Adipose tissue (tissue), 3 donors: ENCODE results near the gene GALNT9. TPM values are rescaled to one million over a fixed set of nuclear protein-coding genes. Genes with fewer than 3 reads are reported as not detected.

Source experiments
- H3K27ac ChIP-seq: one replicate; pipeline ENCODE4 v1.5.1; 2013; ENCODE audit warnings: low read depth, low read length
- WGBS, 3 donors: extraction: QIAGEN DNeasy Blood & Tissue Kit; methylation state at CpG; one replicate each; pipeline ENCODE4 v1.1.7; 2013; 5-methylcytosine and 5-hydroxymethylcytosine counted together
- polyA plus RNA-seq, 3 donors: library from polyadenylated mRNA; stranded (reverse); fragments of 200-250 nt; gene quantifications; one replicate each; pipeline ENCODE4 v1.2.3, GENCODE V29; 2013
- donor health status: healthy with polysubstance abuse.
- donor health status: Bipolar disorder and iron deficiency.
- donor health status: healthy.

The GALNT9 gene
- polyA plus RNA-seq, 3 donors, result 0.03 to 1.1 (median 1.0) TPM

GRCh38 chr12:132179431-132180362 is 149.7 kb downstream of the GALNT9 start:
- 76 to 81% (median 78%) methylated on average over 19 of the region's 19 CpGs for WGBS, 3 donors
- no peak overlapping the region for H3K27ac ChIP-seq

- no peak overlapping the region for H3K27ac ChIP-seq
- WGBS, 3 donors, result 53 to 63% (median 58%) methylated on average over 39 of the region's 39 CpGs
These were observed 150.5 kb downstream of the GALNT9 start for GRCh38 chr12:132178801-132179401.

GRCh38 chr12:132178316-132178715 is 151.1 kb downstream of the GALNT9 start:
- no peak overlapping the region for H3K27ac ChIP-seq
- 16 to 45% (median 18%) methylated on average over 8 of the region's 8 CpGs for WGBS, 3 donors

- 69 to 77% (median 73%) methylated on average over 25 of the region's 25 CpGs for WGBS, 3 donors
- H3K27ac ChIP-seq, result no peak overlapping the region
These were observed 152.4 kb downstream of the GALNT9 start for GRCh38 chr12:132176920-132177551.

- WGBS, 3 donors, result 61 to 67% (median 64%) methylated on average over 19 of the region's 19 CpGs
- H3K27ac ChIP-seq, result no peak overlapping the region
These were observed 152.9 kb downstream of the GALNT9 start for GRCh38 chr12:132176385-132176919.

GRCh38 chr12:132175496-132176384 is 153.6 kb downstream of the GALNT9 start:
- 61 to 69% (median 66%) methylated on average over 30 to 35 of the region's 35 CpGs for WGBS, 3 donors
- no peak overlapping the region for H3K27ac ChIP-seq

GRCh38 chr12:132174839-132175490 is 154.4 kb downstream of the GALNT9 start:
- 45 to 74% (median 73%) methylated on average over 23 to 25 of the region's 25 CpGs for WGBS, 3 donors

GRCh38 chr12:132174015-132174838 is 155.2 kb downstream of the GALNT9 start:
- 75 to 82% (median 77%) methylated on average over 26 to 30 of the region's 30 CpGs for WGBS, 3 donors
- no peak overlapping the region for H3K27ac ChIP-seq

More at GRCh38 chr12:132174839-132175490, 154.4 kb downstream of the GALNT9 start:
- H3K27ac ChIP-seq, result no peak overlapping the region

- no peak overlapping the region for H3K27ac ChIP-seq
- 56 to 60% (median 59%) methylated on average over 35 of the region's 35 CpGs for WGBS, 3 donors
These were observed 156.0 kb downstream of the GALNT9 start for GRCh38 chr12:132173135-132174014.

- no peak overlapping the region for H3K27ac ChIP-seq
- WGBS, 3 donors, result 52 to 57% (median 57%) methylated on average over 15 of the region's 15 CpGs
These were observed 156.8 kb downstream of the GALNT9 start for GRCh38 chr12:132172619-132173018.

- no peak overlapping the region for H3K27ac ChIP-seq
- 75 to 87% (median 84%) methylated on average over 28 of the region's 28 CpGs for WGBS, 3 donors
These were observed 157.3 kb downstream of the GALNT9 start for GRCh38 chr12:132171968-132172521.

GRCh38 chr12:132171293-132171967 is 158.0 kb downstream of the GALNT9 start:
- H3K27ac ChIP-seq, result no peak overlapping the region
- WGBS, 3 donors, result 55 to 67% (median 58%) methylated on average over 23 to 24 of the region's 24 CpGs

GRCh38 chr12:132170637-132171292 is 158.6 kb downstream of the GALNT9 start:
- 75 to 77% (median 75%) methylated on average over 33 of the region's 33 CpGs for WGBS, 3 donors
- no peak overlapping the region for H3K27ac ChIP-seq

GRCh38 chr12:132170094-132170636 is 159.2 kb downstream of the GALNT9 start:
- WGBS, 3 donors, result 20 to 23% (median 23%) methylated on average over 16 of the region's 16 CpGs

More at GRCh38 chr12:132170094-132170636, 159.2 kb downstream of the GALNT9 start:
- no peak overlapping the region for H3K27ac ChIP-seq
